MM.1S (cell line): ENCODE measurements around the gene SNAI3.

Experiments
- DNase-seq: peaks from one replicate; pipeline ENCODE4 v3.0.0-alpha.2; 2015
- H2AFZ ChIP-seq: fragments of 300-600 bp; sonication (generic); 2 replicates; pipeline ENCODE4 v1.6.0; 2016; ENCODE audit warnings: antibody characterized with exemption, low read length
- H3F3A ChIP-seq: fragments of 300-600 bp; sonication (generic); 2 replicates; pipeline ENCODE4 v1.6.1; 2016; ENCODE audit warnings: mild to moderate bottlenecking, antibody characterized with exemption, low read length, moderate library complexity, mixed read lengths; ENCODE audit not compliant: insufficient read depth
- H3K27ac ChIP-seq: fragments of 300-600 bp; sonication (generic); 2 replicates; pipeline ENCODE4 v1.5.1; 2016; ENCODE audit warnings: mild to moderate bottlenecking, low read length
- H3K27me3 ChIP-seq: fragments of 300-600 bp; sonication (generic); replicated peaks from 2 replicates; pipeline ENCODE4 v1.6.0; 2016; ENCODE audit warnings: low read length; ENCODE audit not compliant: insufficient read depth
- H3K36me3 ChIP-seq: fragments of 300-600 bp; sonication (generic); replicated peaks from 2 replicates; pipeline ENCODE4 v1.6.1; 2016; ENCODE audit warnings: mild to moderate bottlenecking, low read length, mixed read lengths; ENCODE audit not compliant: insufficient read depth
- H3K4me1 ChIP-seq: fragments of 300-600 bp; sonication (generic); 2 replicates; pipeline ENCODE4 v1.6.1; 2016; ENCODE audit warnings: low read length, mixed read lengths
- H3K4me2 ChIP-seq: fragments of 300-600 bp; sonication (generic); 2 replicates; pipeline ENCODE4 v1.6.0; 2016; ENCODE audit warnings: low read depth, low read length
- H3K4me3 ChIP-seq: fragments of 300-600 bp; sonication (generic); 2 replicates; pipeline ENCODE4 v1.5.1; 2016; ENCODE audit warnings: low read length, mixed read lengths
- H3K79me2 ChIP-seq: fragments of 300-600 bp; sonication (generic); 2 replicates; pipeline ENCODE4 v1.6.1; 2016; ENCODE audit warnings: mixed run types, low read length, mixed read lengths
- H3K9ac ChIP-seq: fragments of 300-600 bp; sonication (generic); 2 replicates; pipeline ENCODE4 v1.6.1; 2016; ENCODE audit warnings: low read length, mixed read lengths
- H3K9me2 ChIP-seq: fragments of 300-600 bp; sonication (generic); replicated peaks from 2 replicates; pipeline ENCODE4 v1.6.1; 2016; ENCODE audit warnings: mild to moderate bottlenecking, low read length, mixed read lengths; ENCODE audit not compliant: insufficient read depth
- H3K9me3 ChIP-seq: fragments of 300-600 bp; sonication (generic); replicated peaks from 2 replicates; pipeline ENCODE4 v1.6.1; 2016; ENCODE audit warnings: mild to moderate bottlenecking, low read length, mixed read lengths; ENCODE audit not compliant: insufficient read depth
- H4K20me1 ChIP-seq: fragments of 300-600 bp; sonication (generic); 2 replicates; pipeline ENCODE4 v1.6.1; 2016; ENCODE audit warnings: mild to moderate bottlenecking, low read length, moderate library complexity, mixed read lengths; ENCODE audit not compliant: insufficient read depth
- EZH2 ChIP-seq: fragments of 300-600 bp; sonication (generic); optimal IDR thresholded peaks from 2 replicates; pipeline ENCODE3; 2017; ENCODE audit warnings: low read depth, mild to moderate bottlenecking, antibody characterized with exemption, low read length, mixed read lengths
- EZH2phosphoT487 ChIP-seq: fragments of 300-600 bp; sonication (generic); IDR thresholded peaks from 2 replicates; pipeline ENCODE4 v1.6.1; 2018; ENCODE audit warnings: antibody characterized with exemption, low read length
- TF ChIP-seq, protein P1 (sequence below): fragments of 300-600 bp; sonication (generic); IDR thresholded peaks from 2 replicates; pipeline ENCODE4 v1.5.1; 2016; ENCODE audit warnings: antibody characterized with exemption, low read length, mixed read lengths

SNAI3 gene

DNA sequence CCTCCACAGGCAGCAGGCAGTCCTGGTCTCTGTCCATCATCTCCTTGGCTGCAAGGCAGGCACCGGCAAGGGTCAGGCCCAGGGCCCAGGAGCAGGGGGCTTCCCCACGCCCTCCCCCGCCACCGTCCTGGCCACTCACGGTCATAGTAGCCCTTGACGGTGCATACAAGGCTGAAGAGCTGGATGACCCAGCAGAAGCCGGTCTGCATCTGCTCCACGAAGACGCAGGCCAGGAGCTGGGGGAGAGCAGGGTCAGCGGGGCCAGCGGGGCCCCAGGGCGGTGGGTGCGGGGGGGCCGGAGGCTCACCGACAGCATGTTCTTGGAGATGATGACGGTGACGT, 40.1 kb upstream of the SNAI3 start:
- Histone ChIP-seq H3K27me3 (no peaks in the 10 kb centered on the region), H3K27ac (no peak overlapping the region), H3F3A (no peaks in the 10 kb centered on the region), H3K36me3 (no peaks in the 10 kb centered on the region), H3K4me3 (no peak overlapping the region), H3K4me1 (no peaks in the 10 kb centered on the region), H2AFZ (no peak overlapping the region), H3K9ac (no peak overlapping the region), H3K4me2 (no peak overlapping the region), H3K79me2 (peaks cover 5% of the 10 kb centered on the region), H4K20me1 (no peaks in the 10 kb centered on the region), H3K9me2 (no peaks in the 10 kb centered on the region), H3K9me3 (no peaks in the 10 kb centered on the region)
- TF ChIP-seq EZH2 (no peak), EZH2phosphoT487 (no peak)
- TF ChIP-seq, protein P1, sequence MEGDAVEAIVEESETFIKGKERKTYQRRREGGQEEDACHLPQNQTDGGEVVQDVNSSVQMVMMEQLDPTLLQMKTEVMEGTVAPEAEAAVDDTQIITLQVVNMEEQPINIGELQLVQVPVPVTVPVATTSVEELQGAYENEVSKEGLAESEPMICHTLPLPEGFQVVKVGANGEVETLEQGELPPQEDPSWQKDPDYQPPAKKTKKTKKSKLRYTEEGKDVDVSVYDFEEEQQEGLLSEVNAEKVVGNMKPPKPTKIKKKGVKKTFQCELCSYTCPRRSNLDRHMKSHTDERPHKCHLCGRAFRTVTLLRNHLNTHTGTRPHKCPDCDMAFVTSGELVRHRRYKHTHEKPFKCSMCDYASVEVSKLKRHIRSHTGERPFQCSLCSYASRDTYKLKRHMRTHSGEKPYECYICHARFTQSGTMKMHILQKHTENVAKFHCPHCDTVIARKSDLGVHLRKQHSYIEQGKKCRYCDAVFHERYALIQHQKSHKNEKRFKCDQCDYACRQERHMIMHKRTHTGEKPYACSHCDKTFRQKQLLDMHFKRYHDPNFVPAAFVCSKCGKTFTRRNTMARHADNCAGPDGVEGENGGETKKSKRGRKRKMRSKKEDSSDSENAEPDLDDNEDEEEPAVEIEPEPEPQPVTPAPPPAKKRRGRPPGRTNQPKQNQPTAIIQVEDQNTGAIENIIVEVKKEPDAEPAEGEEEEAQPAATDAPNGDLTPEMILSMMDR: no peak
- no peak for DNase-seq

DNA sequence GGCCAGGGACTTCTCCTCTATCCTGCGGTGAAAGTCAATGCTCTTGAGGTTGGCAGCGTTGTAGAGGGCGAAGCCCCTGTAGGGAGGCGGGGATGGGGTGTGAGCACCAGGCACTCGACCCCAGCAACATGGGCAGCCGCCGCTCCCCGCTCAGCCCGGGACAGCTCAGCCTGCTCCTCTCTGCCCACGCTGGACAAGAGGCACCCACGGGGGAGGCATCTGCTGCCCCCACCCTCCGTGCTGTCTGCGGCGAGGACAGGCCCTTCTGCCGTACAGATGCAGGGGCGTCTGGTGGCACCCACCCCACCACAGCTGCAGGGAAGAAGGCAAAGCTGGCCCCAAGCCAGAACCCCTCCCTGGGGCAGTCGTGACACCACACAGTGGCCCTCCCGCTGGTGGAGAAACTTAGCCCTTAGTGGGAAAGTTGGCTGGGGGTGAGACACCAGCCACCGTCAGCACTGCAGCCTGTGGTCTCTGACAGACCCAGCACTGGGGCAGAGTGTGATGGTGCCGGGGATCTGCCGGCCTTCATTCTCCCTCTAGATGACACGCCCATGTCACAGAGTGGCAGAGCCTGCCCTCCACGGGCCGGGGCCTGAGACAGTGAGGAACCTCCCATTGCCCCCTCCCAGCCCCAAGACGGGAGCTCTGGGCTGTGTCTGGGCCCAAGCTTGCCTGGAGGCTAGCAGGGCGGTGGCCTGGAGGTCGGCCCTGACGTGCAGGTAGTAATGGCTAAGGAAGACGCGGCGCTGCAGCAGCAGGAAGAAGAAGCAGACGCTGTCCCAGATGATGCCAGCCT, 39.5 kb upstream of the SNAI3 start:
- no peak overlapping the region for H3K4me2 ChIP-seq
- no peaks in the 10 kb centered on the region for H3K4me1 ChIP-seq
- H3K36me3 ChIP-seq: no peaks in the 10 kb centered on the region
- H3K79me2 ChIP-seq: no peaks in the 10 kb centered on the region; the same call in 1 of the 2 replicates
- no peak overlapping the region for H3K27ac ChIP-seq
- TF ChIP-seq, protein P1: no peak
- TF ChIP-seq EZH2phosphoT487: no peak
- TF ChIP-seq EZH2: no peak
- H4K20me1 ChIP-seq: no peaks in the 10 kb centered on the region
- H3K4me3 ChIP-seq: no peak overlapping the region
- no peaks in the 10 kb centered on the region for H3K9me2 ChIP-seq
- no peaks in the 10 kb centered on the region for H3F3A ChIP-seq
- no peak overlapping the region for H2AFZ ChIP-seq
- no peak overlapping the region for H3K9ac ChIP-seq
- no peaks in the 10 kb centered on the region for H3K9me3 ChIP-seq
- H3K27me3 ChIP-seq: no peaks in the 10 kb centered on the region
- no peak for DNase-seq

DNA sequence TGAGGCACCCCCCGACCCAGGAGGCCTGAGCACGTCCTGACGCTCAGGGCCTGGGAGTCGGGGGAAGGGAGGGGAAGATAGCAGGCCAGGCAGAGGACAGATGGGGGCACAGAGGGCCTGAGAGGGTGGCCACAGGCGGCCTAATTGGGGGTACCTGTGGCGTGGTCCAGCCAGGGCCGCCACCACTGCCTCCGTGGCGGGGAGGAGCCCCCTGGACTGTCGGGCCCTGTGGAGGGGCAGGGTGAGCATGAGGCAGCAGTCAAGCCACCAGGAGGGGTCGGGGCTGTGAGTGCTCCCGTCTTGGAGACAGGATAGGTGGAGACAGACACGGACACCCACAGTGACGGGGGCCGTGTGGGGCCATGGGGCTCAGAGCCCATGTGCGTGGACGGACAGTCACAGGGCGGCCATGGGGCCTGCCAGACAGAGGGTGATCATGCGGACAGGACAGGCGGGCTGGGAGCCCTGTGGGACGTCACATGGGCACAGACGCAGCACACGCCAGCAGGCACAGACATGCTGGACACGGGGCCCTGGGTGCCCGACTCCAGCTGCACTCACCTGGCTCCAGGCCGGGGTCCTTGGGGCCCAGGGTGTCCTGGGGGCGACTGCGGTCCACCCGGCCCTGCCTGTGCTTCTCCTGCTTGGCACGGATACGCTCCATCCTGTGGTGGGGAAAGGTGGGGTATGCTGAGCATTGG, 38.7 kb upstream of the SNAI3 start:
- Histone ChIP-seq H3K9ac (no peak overlapping the region), H3K9me3 (no peaks in the 10 kb centered on the region), H4K20me1 (no peaks in the 10 kb centered on the region), H3K27me3 (no peaks in the 10 kb centered on the region), H3K9me2 (no peaks in the 10 kb centered on the region), H3K4me3 (no peak overlapping the region), H3K36me3 (no peaks in the 10 kb centered on the region), H2AFZ (no peak overlapping the region), H3K27ac (no peak overlapping the region), H3F3A (no peaks in the 10 kb centered on the region), H3K4me2 (no peak overlapping the region), H3K4me1 (no peaks in the 10 kb centered on the region), H3K79me2 (no peaks in the 10 kb centered on the region; the same call in 1 of the 2 replicates)
- TF ChIP-seq EZH2 (no peak), EZH2phosphoT487 (no peak)
- TF ChIP-seq, protein P1: no peak
- DNase-seq: no peak
